ENCODE data around the gene CCNT1. TPM values are rescaled to one million over a fixed set of nuclear protein-coding genes. Genes with fewer than 3 reads are reported as not detected.
A peak's percentile ranks its signal among the peaks of the same experiment; 100 is the strongest.

The CCNT1 gene
- total and polyA plus RNA-seq, 10 of the 15 experiments (the other 5 are each of a cell fraction or from before 2014, with no cell fraction given): 6.3 to 37.3 (median 20.0) TPM

DNA sequence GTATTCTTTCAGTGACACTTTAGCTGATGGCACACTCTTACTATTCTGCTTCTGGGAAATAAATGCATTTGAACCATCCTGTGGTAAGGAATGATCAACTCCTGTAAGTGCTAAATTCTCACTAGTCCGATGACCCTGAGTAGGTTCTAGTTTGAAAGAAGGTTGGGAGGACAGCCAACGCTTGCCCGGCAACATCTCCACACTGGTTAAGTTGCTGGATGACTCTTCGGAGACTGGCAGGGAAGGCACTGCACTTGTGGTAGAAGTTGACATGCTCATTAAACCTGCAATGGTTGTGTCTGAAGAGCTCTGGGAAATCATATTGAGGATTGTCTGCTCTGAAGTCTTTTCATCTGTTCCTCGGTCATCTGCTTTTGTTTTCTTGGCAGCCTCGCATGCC, 22.5 kb downstream of the CCNT1 start:
- WGBS (ENCODE audit: insufficient coverage, insufficient replicate concordance, low lambda C conversion rate, missing lambda C conversion rate): 89% methylated on average over 6 of the region's 6 CpGs
- TF ChIP-seq NFXL1 (IDR thresholded peaks at IDR 0.05; ENCODE audit: borderline replicate concordance) (no peak), IRF4 (IDR thresholded peaks at IDR 0.05; ENCODE audit: low read depth, low read length) (no peak), RFX5 (IDR thresholded peaks at IDR 0.05; ENCODE audit: low read depth, low read length) (no peak), YBX1 (IDR thresholded peaks at IDR 0.05) (no peak), LARP7 (IDR thresholded peaks at IDR 0.05) (no peak), KAT2A (conservative IDR thresholded peaks at IDR 0.05; ENCODE audit: control insufficient read depth, low read depth, low read length) (no peak), YY1 (IDR thresholded peaks at IDR 0.05; ENCODE audit: low read depth, low read length) (no peak), ZSCAN29 (IDR thresholded peaks at IDR 0.05) (no peak)
- TF ChIP-seq, protein P1, sequence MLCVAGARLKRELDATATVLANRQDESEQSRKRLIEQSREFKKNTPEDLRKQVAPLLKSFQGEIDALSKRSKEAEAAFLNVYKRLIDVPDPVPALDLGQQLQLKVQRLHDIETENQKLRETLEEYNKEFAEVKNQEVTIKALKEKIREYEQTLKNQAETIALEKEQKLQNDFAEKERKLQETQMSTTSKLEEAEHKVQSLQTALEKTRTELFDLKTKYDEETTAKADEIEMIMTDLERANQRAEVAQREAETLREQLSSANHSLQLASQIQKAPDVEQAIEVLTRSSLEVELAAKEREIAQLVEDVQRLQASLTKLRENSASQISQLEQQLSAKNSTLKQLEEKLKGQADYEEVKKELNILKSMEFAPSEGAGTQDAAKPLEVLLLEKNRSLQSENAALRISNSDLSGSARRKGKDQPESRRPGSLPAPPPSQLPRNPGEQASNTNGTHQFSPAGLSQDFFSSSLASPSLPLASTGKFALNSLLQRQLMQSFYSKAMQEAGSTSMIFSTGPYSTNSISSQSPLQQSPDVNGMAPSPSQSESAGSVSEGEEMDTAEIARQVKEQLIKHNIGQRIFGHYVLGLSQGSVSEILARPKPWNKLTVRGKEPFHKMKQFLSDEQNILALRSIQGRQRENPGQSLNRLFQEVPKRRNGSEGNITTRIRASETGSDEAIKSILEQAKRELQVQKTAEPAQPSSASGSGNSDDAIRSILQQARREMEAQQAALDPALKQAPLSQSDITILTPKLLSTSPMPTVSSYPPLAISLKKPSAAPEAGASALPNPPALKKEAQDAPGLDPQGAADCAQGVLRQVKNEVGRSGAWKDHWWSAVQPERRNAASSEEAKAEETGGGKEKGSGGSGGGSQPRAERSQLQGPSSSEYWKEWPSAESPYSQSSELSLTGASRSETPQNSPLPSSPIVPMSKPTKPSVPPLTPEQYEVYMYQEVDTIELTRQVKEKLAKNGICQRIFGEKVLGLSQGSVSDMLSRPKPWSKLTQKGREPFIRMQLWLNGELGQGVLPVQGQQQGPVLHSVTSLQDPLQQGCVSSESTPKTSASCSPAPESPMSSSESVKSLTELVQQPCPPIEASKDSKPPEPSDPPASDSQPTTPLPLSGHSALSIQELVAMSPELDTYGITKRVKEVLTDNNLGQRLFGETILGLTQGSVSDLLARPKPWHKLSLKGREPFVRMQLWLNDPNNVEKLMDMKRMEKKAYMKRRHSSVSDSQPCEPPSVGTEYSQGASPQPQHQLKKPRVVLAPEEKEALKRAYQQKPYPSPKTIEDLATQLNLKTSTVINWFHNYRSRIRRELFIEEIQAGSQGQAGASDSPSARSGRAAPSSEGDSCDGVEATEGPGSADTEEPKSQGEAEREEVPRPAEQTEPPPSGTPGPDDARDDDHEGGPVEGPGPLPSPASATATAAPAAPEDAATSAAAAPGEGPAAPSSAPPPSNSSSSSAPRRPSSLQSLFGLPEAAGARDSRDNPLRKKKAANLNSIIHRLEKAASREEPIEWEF (IDR thresholded peaks at IDR 0.05; ENCODE audit: insufficient replicate concordance, low read depth, low read length): no peak
- TF ChIP-seq, protein P2, sequence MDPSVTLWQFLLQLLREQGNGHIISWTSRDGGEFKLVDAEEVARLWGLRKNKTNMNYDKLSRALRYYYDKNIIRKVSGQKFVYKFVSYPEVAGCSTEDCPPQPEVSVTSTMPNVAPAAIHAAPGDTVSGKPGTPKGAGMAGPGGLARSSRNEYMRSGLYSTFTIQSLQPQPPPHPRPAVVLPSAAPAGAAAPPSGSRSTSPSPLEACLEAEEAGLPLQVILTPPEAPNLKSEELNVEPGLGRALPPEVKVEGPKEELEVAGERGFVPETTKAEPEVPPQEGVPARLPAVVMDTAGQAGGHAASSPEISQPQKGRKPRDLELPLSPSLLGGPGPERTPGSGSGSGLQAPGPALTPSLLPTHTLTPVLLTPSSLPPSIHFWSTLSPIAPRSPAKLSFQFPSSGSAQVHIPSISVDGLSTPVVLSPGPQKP (IDR thresholded peaks at IDR 0.05; ENCODE audit: low read depth, low read length): no peak
- Histone ChIP-seq H4K20me1 (ENCODE audit: control insufficient read depth, insufficient read depth) (no peaks in the 10 kb centered on the region), H3K27ac (ENCODE audit: control insufficient read depth, insufficient read depth) (no peak overlapping the region), H2AFZ (ENCODE audit: control insufficient read depth, low read depth, low read length) (no peak overlapping the region), H3K79me2 (ENCODE audit: control insufficient read depth, insufficient read depth, low read length) (no peaks in the 10 kb centered on the region), H3K27me3 (replicated peaks in 1 of 2; ENCODE audit: control insufficient read depth in 2 of 2, insufficient read depth in 2 of 2, low read length in 1 of 2) (no peaks in the 10 kb centered on the region), H3K36me3 (ENCODE audit: control insufficient read depth in 2 of 2, insufficient read depth in 2 of 2, low read length in 1 of 2) (peaks cover 9 to 36% of the 10 kb centered on the region in 2 experiments), H3K9me3 (replicated peaks; ENCODE audit: control insufficient read depth, insufficient read depth, low read length) (no peaks in the 10 kb centered on the region), H3K9ac (ENCODE audit: control insufficient read depth, insufficient read depth, low read length) (no peak overlapping the region), H3K4me1 (ENCODE audit: control insufficient read depth, insufficient read depth, low read length) (no peaks in the 10 kb centered on the region), H3K4me3 (no peak overlapping the region), H3K4me2 (ENCODE audit: control insufficient read depth, insufficient read depth) (no peak overlapping the region)
- DNase-seq (ENCODE audit: low read depth, low spot score) (no peak), ATAC-seq (no peak), FAIRE-seq (no peak)
- RAD21 ChIA-PET (ENCODE audit: unreplicated experiment): no interaction called here
- POLR2A ChIA-PET: no interaction called here
- SMC1A ChIA-PET (ENCODE audit: uncharacterized antibody, unreplicated experiment): no interaction called here
- intact Hi-C loops (cut with micrococcal nuclease; ENCODE audit: unreplicated experiment) (no loop called here), in situ Hi-C loops (cut with MboI) (no loop called here)
- CTCF ChIA-PET: no interaction called here
- TSS peak; percentile 9 for BruUV-seq (replicated peaks)
